K562 (cell line): ENCODE results near the gene MICU1. TPM values are rescaled to one million over a fixed set of nuclear protein-coding genes. Genes with fewer than 3 reads are reported as not detected.

Experiments
- ASH1L ChIP-seq: fragments of 450-650 bp; IDR thresholded peaks from 2 replicates; pipeline ENCODE4 v1.6.1; 2018; ENCODE audit warnings: borderline replicate concordance, mild to moderate bottlenecking, low read depth; ENCODE audit not compliant: partially characterized antibody
- DPF2 ChIP-seq: fragments of 450-650 bp; IDR thresholded peaks from 2 replicates; pipeline ENCODE4 v1.6.1; 2016
- EZH2 ChIP-seq: IDR thresholded peaks from 2 replicates; pipeline ENCODE4 v1.6.1; 2012; ENCODE audit warnings: low read depth, mild to moderate bottlenecking, inconsistent platforms, low read length, borderline replicate concordance
- HDAC8 ChIP-seq: fragments of 450-650 bp; IDR thresholded peaks from 2 replicates; pipeline ENCODE4 v1.6.1; 2016; ENCODE audit warnings: mild to moderate bottlenecking, missing genetic modification characterization, moderate library complexity, missing compliant biosample characterization
- JUN ChIP-seq, 2 experiments: sonication (generic) in 1 of 2; formaldehyde crosslinking in 1 of 2; IDR thresholded peaks; 2 replicates each; pipeline versions ENCODE4 v1.6.1 to v1.8.0; 2012 to 2022; ENCODE audit warnings: borderline replicate concordance in 2 of 2, mild to moderate bottlenecking in 2 of 2, improper control_type of control experiment in 1 of 2, low read depth in 1 of 2, low read length in 1 of 2, missing genetic modification reagents in 1 of 2
- KLF1 ChIP-seq: fragments of 450-650 bp; IDR thresholded peaks from 2 replicates; pipeline ENCODE4 v1.6.1; 2016; ENCODE audit warnings: missing genetic modification characterization, missing compliant biosample characterization
- NELFE ChIP-seq: IDR thresholded peaks from 2 replicates; pipeline ENCODE4 v1.6.1; 2011; ENCODE audit warnings: mild to moderate bottlenecking; ENCODE audit not compliant: insufficient read depth, insufficient read length
- RBBP5 ChIP-seq: fragments of 200-600 bp; sonication (generic); IDR thresholded peaks from 2 replicates; pipeline ENCODE4 v1.6.1; 2012; ENCODE audit warnings: borderline replicate concordance, mild to moderate bottlenecking, low read length, control low read depth, inconsistent platforms; ENCODE audit not compliant: insufficient read depth, poor library complexity, severe bottlenecking
- RBM39 ChIP-seq: fragments of 200-400 bp; formaldehyde crosslinking; optimal IDR thresholded peaks from 2 replicates; pipeline ENCODE3; 2018; ENCODE audit warnings: low read depth, low read length
- RCOR1 ChIP-seq, 2 experiments: IDR thresholded peaks; 2 replicates each; pipeline ENCODE4 v1.6.1; 2012; ENCODE audit warnings: low read depth in 2 of 2, low read length in 2 of 2, borderline replicate concordance in 1 of 2, improper control_type of control experiment in 1 of 2
- RFX5 ChIP-seq: IDR thresholded peaks from 2 replicates; pipeline ENCODE4 v1.6.1; 2011; ENCODE audit warnings: low read depth, mild to moderate bottlenecking, improper control_type of control experiment, low read length
- STAG1 ChIP-seq: sonication (generic); formaldehyde crosslinking; IDR thresholded peaks from 2 replicates; pipeline ENCODE4 v1.5.0; 2020; ENCODE audit warnings: missing genetic modification reagents, borderline replicate concordance
- STAT5A ChIP-seq: IDR thresholded peaks from 2 replicates; pipeline ENCODE4 v1.6.1; 2012; ENCODE audit warnings: low read length, inconsistent platforms, borderline replicate concordance
- ZNF408 ChIP-seq: fragments of 250-450 bp; sonication (Bioruptor Pico); IDR thresholded peaks from 2 replicates; pipeline ENCODE4 v1.4.0; 2020; ENCODE audit warnings: low read depth, mild to moderate bottlenecking, moderate library complexity
- ZNF41 ChIP-seq: fragments of 250-450 bp; sonication (Bioruptor Pico); conservative IDR thresholded peaks from 2 replicates; pipeline ENCODE4 v1.4.0; 2020; ENCODE audit warnings: mild to moderate bottlenecking
- ZNF75A ChIP-seq: fragments of 450-650 bp; formaldehyde crosslinking; IDR thresholded peaks from 2 replicates; pipeline ENCODE4 v1.4.0; 2020; ENCODE audit warnings: mild to moderate bottlenecking
- polyA plus RNA-seq, 8 experiments: library from polyadenylated mRNA; depleted of rRNA in 4 of 8; stranded (reverse) in 5 of 8; unstranded in 3 of 8; fragments of >200 nt; fragmentation: Nextera tagmentation in 2 of 8; fragmentation: Illumina TruSeq in 1 of 8; extraction: Ambion mirVana in 2 of 8; extraction: Trizol in 1 of 8; gene quantifications; 2 replicates each; pipeline versions ENCODE4 v1.2.1 to v1.2.3, GENCODE V29; 2011 to 2014; ENCODE audit warnings: inconsistent platforms in 1 of 8, missing spikeins in 1 of 8
- total RNA-seq, 7 experiments: library from RNA; depleted of rRNA in 6 of 7; stranded (reverse); fragments of >200 nt in 6 of 7; fragmentation: Illumina TruSeq in 2 of 7; extraction: Trizol in 2 of 7; gene quantifications; 2 replicates each; pipeline versions ENCODE4 v1.2.1 to v1.2.3, GENCODE V29; 2011 to 2021; ENCODE audit warnings: low replicate concordance in 1 of 7
- TF ChIP-seq, protein P1 (sequence below), 2 experiments: fragments of 450-650 bp; IDR thresholded peaks; 2 replicates each; pipeline ENCODE4 v1.6.1; 2018; ENCODE audit warnings: mild to moderate bottlenecking in 2 of 2, low read depth in 1 of 2; ENCODE audit not compliant: partially characterized antibody in 2 of 2
- TF ChIP-seq, protein P2 (sequence below): fragments of 450-650 bp; formaldehyde crosslinking; IDR thresholded peaks from 2 replicates; pipeline ENCODE4 v1.4.0; 2020; ENCODE audit warnings: mild to moderate bottlenecking, mixed read lengths

The MICU1 gene
- total and polyA plus RNA-seq, 9 of the 15 experiments (the other 6 are each of a cell fraction or from before 2014, with no cell fraction given), result 29.3 to 76.8 (median 48.4) TPM

- peak; percentile 97 for TF ChIP-seq RBBP5
- TF ChIP-seq KLF1 (tag), result peak; percentile 72; the same call in 1 of the 2 replicates
- TF ChIP-seq RFX5, result no peak
- no peak; the same call in 1 of the 2 replicates for TF ChIP-seq STAT5A
- TF ChIP-seq EZH2, result no peak
- TF ChIP-seq HDAC8, result no peak
- TF ChIP-seq ZNF41 (CRISPR knock-in tag), result no peak
- no peak for TF ChIP-seq ZNF75A
- TF ChIP-seq NELFE, result no peak
- no peak for TF ChIP-seq ZNF408 (CRISPR knock-in tag)
- TF ChIP-seq, protein P1, sequence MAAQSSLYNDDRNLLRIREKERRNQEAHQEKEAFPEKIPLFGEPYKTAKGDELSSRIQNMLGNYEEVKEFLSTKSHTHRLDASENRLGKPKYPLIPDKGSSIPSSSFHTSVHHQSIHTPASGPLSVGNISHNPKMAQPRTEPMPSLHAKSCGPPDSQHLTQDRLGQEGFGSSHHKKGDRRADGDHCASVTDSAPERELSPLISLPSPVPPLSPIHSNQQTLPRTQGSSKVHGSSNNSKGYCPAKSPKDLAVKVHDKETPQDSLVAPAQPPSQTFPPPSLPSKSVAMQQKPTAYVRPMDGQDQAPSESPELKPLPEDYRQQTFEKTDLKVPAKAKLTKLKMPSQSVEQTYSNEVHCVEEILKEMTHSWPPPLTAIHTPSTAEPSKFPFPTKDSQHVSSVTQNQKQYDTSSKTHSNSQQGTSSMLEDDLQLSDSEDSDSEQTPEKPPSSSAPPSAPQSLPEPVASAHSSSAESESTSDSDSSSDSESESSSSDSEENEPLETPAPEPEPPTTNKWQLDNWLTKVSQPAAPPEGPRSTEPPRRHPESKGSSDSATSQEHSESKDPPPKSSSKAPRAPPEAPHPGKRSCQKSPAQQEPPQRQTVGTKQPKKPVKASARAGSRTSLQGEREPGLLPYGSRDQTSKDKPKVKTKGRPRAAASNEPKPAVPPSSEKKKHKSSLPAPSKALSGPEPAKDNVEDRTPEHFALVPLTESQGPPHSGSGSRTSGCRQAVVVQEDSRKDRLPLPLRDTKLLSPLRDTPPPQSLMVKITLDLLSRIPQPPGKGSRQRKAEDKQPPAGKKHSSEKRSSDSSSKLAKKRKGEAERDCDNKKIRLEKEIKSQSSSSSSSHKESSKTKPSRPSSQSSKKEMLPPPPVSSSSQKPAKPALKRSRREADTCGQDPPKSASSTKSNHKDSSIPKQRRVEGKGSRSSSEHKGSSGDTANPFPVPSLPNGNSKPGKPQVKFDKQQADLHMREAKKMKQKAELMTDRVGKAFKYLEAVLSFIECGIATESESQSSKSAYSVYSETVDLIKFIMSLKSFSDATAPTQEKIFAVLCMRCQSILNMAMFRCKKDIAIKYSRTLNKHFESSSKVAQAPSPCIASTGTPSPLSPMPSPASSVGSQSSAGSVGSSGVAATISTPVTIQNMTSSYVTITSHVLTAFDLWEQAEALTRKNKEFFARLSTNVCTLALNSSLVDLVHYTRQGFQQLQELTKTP (IDR thresholded peaks at IDR 0.05; ENCODE audit: low read depth in 1 of 2, partially characterized antibody in 2 of 2), result peak; percentile 55 to 67
- TF ChIP-seq, protein P2, sequence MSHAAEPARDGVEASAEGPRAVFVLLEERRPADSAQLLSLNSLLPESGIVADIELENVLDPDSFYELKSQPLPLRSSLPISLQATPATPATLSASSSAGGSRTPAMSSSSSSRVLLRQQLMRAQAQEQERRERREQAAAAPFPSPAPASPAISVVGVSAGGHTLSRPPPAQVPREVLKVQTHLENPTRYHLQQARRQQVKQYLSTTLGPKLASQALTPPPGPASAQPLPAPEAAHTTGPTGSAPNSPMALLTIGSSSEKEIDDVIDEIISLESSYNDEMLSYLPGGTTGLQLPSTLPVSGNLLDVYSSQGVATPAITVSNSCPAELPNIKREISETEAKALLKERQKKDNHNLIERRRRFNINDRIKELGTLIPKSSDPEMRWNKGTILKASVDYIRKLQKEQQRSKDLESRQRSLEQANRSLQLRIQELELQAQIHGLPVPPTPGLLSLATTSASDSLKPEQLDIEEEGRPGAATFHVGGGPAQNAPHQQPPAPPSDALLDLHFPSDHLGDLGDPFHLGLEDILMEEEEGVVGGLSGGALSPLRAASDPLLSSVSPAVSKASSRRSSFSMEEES (CRISPR knock-in tag), result peak; percentile 99
- TF ChIP-seq ASH1L, result no peak
- TF ChIP-seq DPF2, result peak; percentile 58
- peak; percentile 40; the same call in 1 of the 2 replicates for TF ChIP-seq JUN (IDR thresholded peaks at IDR 0.05; ENCODE audit: borderline replicate concordance, low read depth, low read length)
- TF ChIP-seq JUN (CRISPR knock-in tag; IDR thresholded peaks at IDR 0.05; ENCODE audit: borderline replicate concordance), result no peak
- no peak for TF ChIP-seq RBM39
- no peak for TF ChIP-seq STAG1 (CRISPR knock-in tag)
- peak; percentile 37 to 54 for TF ChIP-seq RCOR1 (IDR thresholded peaks at IDR 0.05; ENCODE audit: borderline replicate concordance in 1 of 2, low read depth in 2 of 2, low read length in 2 of 2)
Measured at GRCh38 chr10:72625608-72626443, at the start of gene MICU1 (continued).
